Left renal cortex interstitium (tissue), 4 donors: ENCODE data around the gene NOLC1. TPM values are rescaled to one million over a fixed set of nuclear protein-coding genes. Genes with fewer than 3 reads are reported as not detected.

Source experiments
- DNase-seq, 4 donors: peaks; one replicate each; pipeline ENCODE4 v3.0.0-alpha.2; 2013; ENCODE audit warnings: low read depth in 4 of 4, low spot score in 2 of 4, missing footprints in 1 of 4
- polyA plus RNA-seq, 4 donors: library from polyadenylated mRNA; unstranded; fragments of 120-200 nt; gene quantifications; one replicate each; pipeline ENCODE4 v1.2.1, GENCODE V29; 2013; ENCODE audit not compliant: insufficient read length in 4 of 4

Gene NOLC1
- 10 to 100 TPM; 89.0 to 98.2 (median 93.0) TPM for polyA plus RNA-seq

- DNase-seq: peak; percentile 92 to 98 (median 95)
Observed at GRCh38 chr10:102151774-102152544, at the start of gene NOLC1. TSS of gene NOLC1 (plus strand) at chr10:102152389. CDS start at chr10:102152411, 22 bp downstream.

- DNase-seq: no peak
Observed at GRCh38 chr10:102102421-102102820, 49.8 kb upstream of the NOLC1 start.

GRCh38 chr10:102106998-102107397, 45.2 kb upstream of the NOLC1 start:
- no peak for DNase-seq

GRCh38 chr10:102109166-102110116, 42.7 kb upstream of the NOLC1 start:
- DNase-seq: no peak

GRCh38 chr10:102111276-102111675, 40.9 kb upstream of the NOLC1 start:
- DNase-seq: no peak

GRCh38 chr10:102112210-102112817, 39.9 kb upstream of the NOLC1 start:
- DNase-seq: no peak

GRCh38 chr10:102113261-102113955, 38.8 kb upstream of the NOLC1 start:
- no peak for DNase-seq

- DNase-seq: no peak
Observed at GRCh38 chr10:102113956-102114857, 38.0 kb upstream of the NOLC1 start.

GRCh38 chr10:102114861-102115618, 37.1 kb upstream of the NOLC1 start:
- peak in 1 of 4 donors; percentile 88 for DNase-seq

GRCh38 chr10:102115775-102116174, 36.4 kb upstream of the NOLC1 start:
- DNase-seq: no peak

GRCh38 chr10:102116656-102117055, 35.5 kb upstream of the NOLC1 start:
- DNase-seq: no peak

- no peak for DNase-seq
Observed at GRCh38 chr10:102117391-102118159, 34.6 kb upstream of the NOLC1 start.

GRCh38 chr10:102118867-102119266, 33.3 kb upstream of the NOLC1 start:
- no peak for DNase-seq

- no peak for DNase-seq
Observed at GRCh38 chr10:102119417-102120141, 32.6 kb upstream of the NOLC1 start.

GRCh38 chr10:102120142-102120990, 31.8 kb upstream of the NOLC1 start, which contains the start of gene LDB1:
TSS of gene LDB1 (minus strand) at chr10:102120368. CDS start at chr10:102120110, 258 bp downstream.
- peak in 2 of 4 donors; percentile 72 to 86 for DNase-seq
